Measurements from ENCODE around the gene KDELR3.
A peak's percentile ranks its signal among the peaks of the same experiment; 100 is the strongest.

KDELR3 gene

GRCh38 chr22:38450234-38450797 lies 17.6 kb upstream of the KDELR3 start:
- POLR2A ChIA-PET = no interaction called here
- TF ChIP-seq ZNF514 (tag by site-specific recombination; IDR thresholded peaks at IDR 0.05) = no peak
- 0 out of 2 replicates have a peak, but pooled peaks have one; percentile 7 for TF ChIP-seq SP2 (tag by site-specific recombination; IDR thresholded peaks at IDR 0.05)
- TF ChIP-seq ZBTB8A (tag by site-specific recombination; IDR thresholded peaks at IDR 0.05) = peak; percentile 42; the same call in 1 of the 2 replicates
- TF ChIP-seq ZNF580 (tag by site-specific recombination; IDR thresholded peaks at IDR 0.05) = no peak
- TF ChIP-seq ZNF148 (tag by site-specific recombination; IDR thresholded peaks at IDR 0.05; ENCODE audit: borderline replicate concordance) = no peak
- no peak for TF ChIP-seq ZNF624 (tag by site-specific recombination; IDR thresholded peaks at IDR 0.05)
- no peak for TF ChIP-seq INSM2 (tag by site-specific recombination; IDR thresholded peaks at IDR 0.05)
- H3K36me3 ChIP-seq (ENCODE audit: control insufficient read depth in 2 of 2, insufficient read depth in 1 of 2, low read length in 2 of 2) = no peaks in the 10 kb centered on the region

GRCh38 chr22:38451404-38451803 lies 16.5 kb upstream of the KDELR3 start:
- TF ChIP-seq ZIC2 (tag by site-specific recombination; IDR thresholded peaks at IDR 0.05) (no peak), ZBTB48 (tag by site-specific recombination; IDR thresholded peaks at IDR 0.05) (0 out of 2 replicates have a peak, but pooled peaks have one; percentile 26), ZNF398 (tag by site-specific recombination; IDR thresholded peaks at IDR 0.05) (peak; percentile 8; the same call in 1 of the 2 replicates)
- H3K4me3 ChIP-seq (ENCODE audit: low read depth, low read length) = no peak overlapping the region
- H3K27ac ChIP-seq (ENCODE audit: extremely low read depth, low read depth, low read length) = no peak overlapping the region
- no peaks in the 10 kb centered on the region for H3K36me3 ChIP-seq (ENCODE audit: control insufficient read depth in 2 of 2, insufficient read depth in 1 of 2, low read length in 2 of 2)
- no peaks in the 10 kb centered on the region for H3K4me1 ChIP-seq (ENCODE audit: control insufficient read depth, insufficient read depth, low read length)
- no peaks in the 10 kb centered on the region for H3K9me3 ChIP-seq (ENCODE audit: control insufficient read depth, insufficient read depth, low read depth, low read length)
- ChIA-PET CTCF (no interaction called here), POLR2A (interaction anchor here (0.7 kb wide), 1 partner anchor 14 kb away, joined by 3 read pairs; no protein-coding TSS in a partner anchor)

More at GRCh38 chr22:38450234-38450797, 17.6 kb upstream of the KDELR3 start:
- Histone ChIP-seq H3K27ac (ENCODE audit: extremely low read depth, low read depth, low read length) (no peak overlapping the region), H3K4me1 (ENCODE audit: control insufficient read depth, insufficient read depth, low read length) (no peaks in the 10 kb centered on the region), H3K9me3 (ENCODE audit: control insufficient read depth, insufficient read depth, low read depth, low read length) (no peaks in the 10 kb centered on the region), H3K4me3 (ENCODE audit: low read depth, low read length) (no peak overlapping the region)
- CTCF ChIA-PET = no interaction called here

- ChIA-PET CTCF (no interaction called here), POLR2A (no interaction called here)
- TF ChIP-seq ZNF23 (tag by site-specific recombination; IDR thresholded peaks at IDR 0.05; ENCODE audit: borderline replicate concordance) (no peak), ZBTB48 (tag by site-specific recombination; IDR thresholded peaks at IDR 0.05) (0 out of 2 replicates have a peak, but pooled peaks have one; percentile 1), ZFHX2 (tag by site-specific recombination; conservative IDR thresholded peaks at IDR 0.05) (no peak)
- Histone ChIP-seq H3K36me3 (ENCODE audit: control insufficient read depth in 2 of 2, insufficient read depth in 1 of 2, low read length in 2 of 2) (no peaks in the 10 kb centered on the region), H3K4me1 (ENCODE audit: control insufficient read depth, insufficient read depth, low read length) (no peaks in the 10 kb centered on the region), H3K9me3 (ENCODE audit: control insufficient read depth, insufficient read depth, low read depth, low read length) (no peaks in the 10 kb centered on the region), H3K27ac (ENCODE audit: extremely low read depth, low read depth, low read length) (no peak overlapping the region), H3K4me3 (ENCODE audit: low read depth, low read length) (no peak overlapping the region)
These were observed 16.0 kb upstream of the KDELR3 start for GRCh38 chr22:38451864-38452263.

Measured in HEK293 (cell line).